IPS DF 4.7 (cell line): ENCODE measurements around the gene SCP2.
"Not testable (repeated sequence)": the region's sequence is repeated elsewhere in the genome, so short reads cannot be mapped to it uniquely, and the experiment has no call there.

Experiments used
- DNase-seq: peaks from one replicate; pipeline ENCODE4 v3.0.0-alpha.2; 2013; ENCODE audit warnings: low spot score; ENCODE audit errors: extremely low read depth

SCP2 gene

GRCh38 chr1:52969234-52969633 is 42.2 kb downstream of the SCP2 start:
- DNase-seq = not testable (repeated sequence)

GRCh38 chr1:52970149-52970548 is 43.1 kb downstream of the SCP2 start:
- DNase-seq = no peak

DNA sequence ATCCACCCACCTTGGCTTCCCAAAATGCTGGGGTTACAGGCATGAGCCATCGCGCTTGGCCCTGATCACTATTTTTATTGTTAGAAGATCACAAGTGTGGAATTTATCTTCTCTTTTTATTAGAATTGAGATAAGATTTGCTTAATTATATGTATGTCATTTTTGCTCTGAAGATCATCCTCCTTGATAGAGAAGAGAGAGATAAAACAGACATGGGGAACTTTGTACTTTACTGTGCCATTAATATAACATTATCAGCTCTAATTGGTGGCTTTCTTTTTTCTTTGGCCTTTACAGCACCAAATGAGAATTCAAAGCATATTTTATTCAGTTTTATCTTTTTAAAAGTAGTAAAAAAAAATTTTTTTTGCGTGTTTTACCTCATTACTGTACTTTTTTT is 46.8 kb downstream of the SCP2 start:
- DNase-seq = no peak

DNA sequence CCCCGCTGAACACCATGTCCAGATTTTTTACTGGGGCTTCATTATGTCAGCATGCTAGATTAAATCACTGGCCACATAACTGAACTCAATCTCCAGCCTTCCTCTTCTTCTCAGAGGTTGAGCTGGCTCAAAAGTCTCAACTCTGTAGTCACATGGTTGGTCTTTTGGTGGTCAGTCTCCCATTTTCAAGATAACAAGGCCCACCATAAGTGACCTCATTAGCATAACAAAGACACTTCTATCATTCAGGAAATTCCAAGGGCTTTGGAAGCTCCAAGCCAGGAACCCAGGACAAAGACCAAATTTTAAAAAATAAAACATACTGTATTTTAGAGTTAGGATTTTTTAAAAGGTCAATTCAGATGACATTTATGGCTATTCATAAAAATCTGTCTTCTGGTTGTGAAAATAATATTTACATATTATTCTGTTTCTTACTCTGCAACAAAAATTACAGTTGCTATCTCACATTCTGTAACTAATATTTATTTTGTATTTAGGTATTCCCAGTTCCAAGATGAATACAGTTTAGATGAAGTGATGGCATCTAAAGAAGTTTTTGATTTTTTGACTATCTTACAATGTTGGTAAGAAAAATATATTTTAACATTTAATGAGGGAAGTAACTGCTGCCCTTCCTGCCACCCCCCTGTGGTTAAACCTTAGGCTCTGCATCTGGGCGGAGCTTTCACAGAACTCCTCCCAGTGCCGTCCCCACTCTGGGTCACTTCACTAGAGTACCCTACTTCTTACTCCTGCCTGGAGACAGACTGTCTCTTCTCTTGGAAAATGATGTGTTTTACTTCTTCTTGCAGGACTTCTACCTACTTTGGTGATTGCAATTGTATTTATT is 49.3 kb downstream of the SCP2 start:
- peak; percentile 58 for DNase-seq

DNA sequence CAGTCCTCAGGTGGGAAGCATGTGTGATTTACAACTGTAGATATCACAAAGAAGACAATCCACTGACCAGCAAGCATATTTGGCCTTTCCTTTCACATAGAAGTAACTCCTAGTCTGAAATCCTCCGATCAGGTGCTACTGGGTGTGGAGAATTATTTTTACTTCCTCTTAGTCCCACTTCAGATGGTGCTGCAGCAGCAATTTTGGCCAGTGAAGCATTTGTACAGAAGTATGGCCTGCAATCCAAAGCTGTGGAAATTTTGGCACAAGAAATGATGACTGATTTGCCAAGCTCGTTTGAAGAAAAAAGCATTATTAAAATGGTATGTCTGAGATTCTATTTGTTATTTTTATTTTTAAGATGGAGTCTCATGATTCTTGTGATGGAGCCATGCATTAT is 51.0 kb downstream of the SCP2 start:
- no peak for DNase-seq

DNA sequence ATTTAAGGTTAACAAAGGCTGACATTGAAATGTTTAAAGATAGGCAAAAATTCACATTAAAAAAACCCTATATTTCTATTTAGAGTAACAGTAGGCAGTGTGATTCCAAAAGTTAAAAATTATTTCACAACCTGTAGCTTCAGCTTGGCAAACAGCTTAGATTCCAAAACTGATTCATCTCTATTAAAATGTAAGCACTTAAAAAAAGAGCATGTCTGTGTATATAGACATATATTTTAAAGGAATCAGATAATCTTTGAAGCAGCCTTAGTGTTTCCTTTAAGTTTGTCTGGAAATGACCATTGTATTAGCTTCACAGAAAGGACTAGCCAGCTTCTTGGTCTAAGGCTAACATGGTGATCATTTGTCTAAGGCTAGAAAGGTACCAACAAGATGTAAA is 65.7 kb downstream of the SCP2 start:
- DNase-seq = not testable (repeated sequence)

GRCh38 chr1:52994656-52995055 is 67.6 kb downstream of the SCP2 start:
- DNase-seq = no peak

- no peak for DNase-seq
These were observed 69.6 kb downstream of the SCP2 start for GRCh38 chr1:52996653-52997052.

- no peak for DNase-seq
These were observed 74.1 kb downstream of the SCP2 start for GRCh38 chr1:53001128-53001527.

- not testable (repeated sequence) for DNase-seq
These were observed 79.5 kb downstream of the SCP2 start for GRCh38 chr1:53006612-53007011.

DNA sequence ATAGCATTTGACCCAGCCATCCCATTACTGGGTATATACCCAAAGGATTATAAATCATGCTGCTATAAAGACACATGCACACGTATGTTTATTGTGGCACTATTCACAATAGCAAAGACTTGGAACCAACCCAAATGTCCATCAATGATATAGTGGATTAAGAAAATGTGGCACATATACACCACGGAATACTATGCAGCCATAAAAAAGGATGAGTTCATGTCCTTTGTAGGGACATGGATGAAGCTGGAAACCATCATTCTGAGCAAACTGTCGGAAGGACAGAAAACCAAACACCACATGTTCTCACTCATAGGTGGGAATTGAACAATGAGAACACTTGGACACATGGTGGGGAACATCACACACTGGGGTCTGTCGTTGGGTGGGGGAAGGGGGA is 83.2 kb downstream of the SCP2 start:
- not testable (repeated sequence) for DNase-seq

DNA sequence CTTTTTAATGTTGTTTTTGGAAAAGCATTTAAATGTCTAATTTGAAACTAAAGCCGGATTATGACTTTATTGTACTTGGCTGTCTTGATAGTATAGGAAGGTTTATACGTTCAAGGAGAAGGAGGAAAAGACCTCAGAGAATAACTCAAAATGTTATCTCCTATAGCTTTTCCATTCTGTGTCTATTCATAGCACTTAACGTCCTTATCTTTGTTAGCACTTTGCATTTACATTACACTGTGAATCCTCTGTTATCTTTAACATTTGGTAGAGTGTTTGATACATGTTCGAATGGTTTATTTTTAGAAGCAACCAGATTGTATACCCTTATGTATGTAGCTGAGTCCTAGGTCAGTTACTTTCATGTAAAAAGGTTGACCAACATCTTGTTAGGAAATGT is 84.1 kb downstream of the SCP2 start:
- no peak for DNase-seq

- peak; percentile 76 for DNase-seq
These were observed 87.9 kb downstream of the SCP2 start for GRCh38 chr1:53014791-53015507.

DNA sequence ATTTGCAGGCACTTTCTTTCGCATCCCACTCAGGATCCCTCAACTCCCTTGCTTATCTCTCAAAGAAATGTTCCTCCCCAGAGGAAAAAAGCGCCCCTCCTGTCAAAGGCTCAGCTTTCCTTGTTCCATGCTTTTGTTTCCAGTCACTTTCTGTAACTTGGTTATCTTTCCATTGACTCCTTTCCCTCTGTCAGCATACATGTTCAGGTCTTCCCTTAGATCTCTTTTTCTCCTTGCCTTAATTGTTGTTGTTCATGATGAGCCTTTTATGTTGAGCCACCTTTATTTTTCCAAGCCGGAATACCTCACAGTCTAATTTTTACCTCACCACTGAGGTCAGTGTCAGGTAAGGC is 88.4 kb downstream of the SCP2 start:
- no peak for DNase-seq

GRCh38 chr1:53016705-53017104 is 89.6 kb downstream of the SCP2 start:
- DNase-seq = no peak

DNA sequence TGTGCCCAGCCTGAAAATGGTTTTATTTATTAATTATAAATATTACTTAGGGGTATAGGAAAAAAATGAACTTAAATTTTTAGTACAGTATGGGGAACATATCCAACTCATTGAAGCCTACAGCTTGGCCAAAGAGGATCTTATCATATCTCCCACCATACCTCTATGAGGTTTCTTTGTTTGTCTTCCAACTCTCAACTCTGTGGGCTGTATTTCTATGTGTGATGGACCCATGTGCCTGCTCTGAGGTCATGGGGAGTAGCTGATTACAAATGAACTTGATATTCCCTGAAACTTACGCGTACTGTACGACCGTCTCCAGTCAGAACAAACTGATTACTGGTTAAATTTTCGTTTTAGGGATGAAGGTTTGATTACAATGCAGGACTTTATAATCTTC is 93.5 kb downstream of the SCP2 start:
- DNase-seq = no peak

GRCh38 chr1:53022179-53022578 is 95.1 kb downstream of the SCP2 start:
- DNase-seq = no peak

DNA sequence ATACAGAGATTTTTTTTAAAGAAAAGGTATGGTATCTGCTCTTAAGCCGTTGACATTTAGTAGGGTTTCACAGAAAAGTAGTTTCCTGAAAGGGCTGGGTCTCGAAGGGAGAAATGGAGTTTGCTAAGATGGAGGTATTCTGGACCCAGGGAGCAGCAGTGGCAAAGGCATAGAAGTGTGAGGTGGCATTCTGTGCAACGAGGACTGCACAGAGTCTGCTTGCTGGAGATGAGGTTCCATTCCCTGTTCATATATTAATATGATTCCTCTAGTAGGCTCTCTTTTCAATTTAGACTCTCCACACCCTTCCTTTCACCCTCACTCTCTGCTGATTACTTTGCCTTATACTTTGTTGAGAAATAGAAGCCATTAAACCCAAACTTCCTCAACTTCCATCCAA is 96.5 kb downstream of the SCP2 start:
- DNase-seq = no peak

GRCh38 chr1:53024117-53024516 is 97.0 kb downstream of the SCP2 start:
- DNase-seq = no peak

DNA sequence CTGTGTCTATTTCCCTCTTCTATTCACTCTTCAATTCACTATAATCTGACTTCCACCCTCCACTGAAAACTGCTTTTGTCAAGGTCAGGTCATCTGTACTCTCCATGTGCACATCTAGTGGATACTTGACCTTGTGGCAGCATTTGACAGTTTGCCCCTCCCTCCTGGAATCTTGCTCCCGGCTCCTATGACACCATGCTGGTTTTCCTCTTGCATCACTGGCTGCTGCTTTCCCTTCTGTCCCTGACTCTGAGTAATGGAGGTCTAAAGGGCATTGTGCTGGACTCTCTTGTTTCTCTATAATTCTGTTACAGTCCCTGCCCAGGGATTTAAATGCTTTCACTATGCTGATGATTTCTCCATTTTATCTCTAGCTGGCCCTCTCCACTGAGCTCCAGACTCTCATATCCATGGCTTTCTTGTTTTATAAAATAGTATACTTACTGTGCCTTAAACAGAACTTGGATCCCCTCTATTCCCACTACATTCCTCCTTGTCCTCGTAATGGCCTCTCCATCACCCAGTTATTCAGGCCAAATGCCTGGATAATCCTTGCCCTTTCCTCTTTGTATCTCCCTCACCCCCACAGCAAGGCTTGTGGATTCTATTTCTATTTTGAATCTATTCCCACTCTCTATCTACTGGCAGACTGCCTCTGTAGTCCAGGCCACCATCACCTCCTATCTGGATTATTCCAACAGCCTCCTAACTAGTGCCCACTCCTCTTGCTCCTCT is 98.1 kb downstream of the SCP2 start:
- no peak for DNase-seq

GRCh38 chr1:53025769-53026112 is 98.7 kb downstream of the SCP2 start:
- DNase-seq = no peak

- DNase-seq = no peak
These were observed 99.2 kb downstream of the SCP2 start for GRCh38 chr1:53026254-53026653.
